T-helper 17 cell (primary cell): ENCODE results near the gene SCARF1. TPM values are rescaled to one million over a fixed set of nuclear protein-coding genes. Genes with fewer than 3 reads are reported as not detected.

Source experiments
- ATAC-seq: fragments of 150-1000 bp; cut with Tn5 transposase; 2 replicates; pipeline ENCODE4 v1.10.0; 2021; ENCODE audit warnings: mild to moderate bottlenecking, moderate library complexity
- DNase-seq, 3 donors: peaks; one replicate each; pipeline versions ENCODE4 v3.0.0 to v3.0.0-alpha.2; 2020 to 2021
- H3K9me3 ChIP-seq: one replicate; pipeline ENCODE4 v1.7.0; 2013; ENCODE audit warnings: low read length, mild to moderate bottlenecking; ENCODE audit not compliant: control insufficient read depth, poor library complexity, severe bottlenecking
- H3K27ac Mint-ChIP-seq: one replicate; pipeline ENCODE4 v1.8.0; 2022; ENCODE audit warnings: mild to moderate bottlenecking, moderate library complexity, mixed read lengths
- H3K27me3 Mint-ChIP-seq: one replicate; pipeline ENCODE4 v1.8.0; 2022; ENCODE audit warnings: mixed read lengths
- H3K36me3 Mint-ChIP-seq: one replicate; pipeline ENCODE4 v1.8.0; 2022; ENCODE audit warnings: low read depth, mixed read lengths
- H3K4me1 Mint-ChIP-seq: one replicate; pipeline ENCODE4 v1.8.0; 2022; ENCODE audit warnings: mild to moderate bottlenecking, mixed read lengths
- H3K4me3 Mint-ChIP-seq: one replicate; pipeline ENCODE4 v1.8.0; 2022; ENCODE audit warnings: mild to moderate bottlenecking, moderate library complexity, mixed read lengths
- total RNA-seq, 4 donors: library from RNA in 2 of 4; stranded (reverse) in 2 of 4; gene quantifications; one replicate each; pipeline ENCODE4 v1.2.3 and lab custom pipeline; 2022 to 2026

Gene SCARF1
- total RNA-seq, 2 donors from 2014 or later = 1.6 to 2.3 TPM

DNA sequence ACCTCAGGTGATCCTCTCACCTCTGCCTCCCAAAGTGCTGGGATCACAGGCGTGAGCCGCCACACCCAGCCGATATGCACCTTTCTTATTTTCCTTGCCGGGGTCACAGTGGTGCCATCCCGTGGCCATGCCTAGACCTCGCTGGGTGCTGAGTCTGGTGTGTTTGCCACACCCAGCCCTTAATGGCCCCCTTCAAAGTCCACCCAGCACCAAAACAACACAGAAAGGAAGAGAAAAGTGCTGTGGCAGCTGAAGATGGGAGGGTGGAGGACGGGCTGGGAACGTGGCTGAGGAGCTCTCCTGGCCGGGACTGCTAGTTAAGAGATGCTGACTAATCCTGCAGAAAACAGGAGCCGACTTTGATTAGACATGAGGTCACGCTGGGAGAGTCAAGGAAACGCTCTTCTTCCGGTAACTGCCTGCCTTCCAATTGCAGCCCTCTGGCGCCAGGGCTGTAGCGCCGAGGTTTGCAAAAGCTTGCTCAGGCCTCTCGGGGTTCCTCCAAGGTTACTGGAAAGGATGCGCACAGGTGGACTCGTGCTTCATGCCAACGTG is 27.8 kb downstream of the SCARF1 start:
- DNase-seq = no peak
- Mint-ChIP-seq H3K4me1 (peaks cover 3% of the 10 kb centered on the region), H3K36me3 (no peaks in the 10 kb centered on the region), H3K4me3 (no peak overlapping the region), H3K27ac (no peak overlapping the region), H3K27me3 (no peaks in the 10 kb centered on the region)
- no peak for ATAC-seq
- H3K9me3 ChIP-seq = no peaks in the 10 kb centered on the region

DNA sequence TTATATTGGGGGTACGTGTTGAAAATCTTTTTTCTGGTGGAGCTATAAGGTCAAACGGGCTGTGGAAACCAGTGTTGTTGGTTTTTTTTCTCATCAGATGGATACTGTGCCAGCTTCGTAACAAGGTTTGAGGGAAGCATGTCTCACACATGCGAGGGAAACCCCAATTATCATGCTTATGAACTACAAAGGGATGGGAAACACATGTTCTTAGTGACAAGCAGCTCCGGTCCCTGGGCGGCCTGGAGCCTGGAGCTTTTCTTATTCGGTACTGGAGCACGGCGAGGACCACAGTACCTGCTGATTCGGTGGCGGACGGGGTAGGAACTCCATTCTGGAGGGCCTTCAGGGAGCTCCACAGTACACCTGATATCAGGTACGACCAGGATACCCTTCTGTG is 29.4 kb downstream of the SCARF1 start:
- DNase-seq (no peak), ATAC-seq (no peak)
- H3K27me3 Mint-ChIP-seq = no peaks in the 10 kb centered on the region
- no peaks in the 10 kb centered on the region for H3K9me3 ChIP-seq
- H3K4me3 Mint-ChIP-seq = no peak overlapping the region
- no peaks in the 10 kb centered on the region for H3K36me3 Mint-ChIP-seq
- H3K27ac Mint-ChIP-seq = no peak overlapping the region
- H3K4me1 Mint-ChIP-seq = peaks cover 3% of the 10 kb centered on the region

DNA sequence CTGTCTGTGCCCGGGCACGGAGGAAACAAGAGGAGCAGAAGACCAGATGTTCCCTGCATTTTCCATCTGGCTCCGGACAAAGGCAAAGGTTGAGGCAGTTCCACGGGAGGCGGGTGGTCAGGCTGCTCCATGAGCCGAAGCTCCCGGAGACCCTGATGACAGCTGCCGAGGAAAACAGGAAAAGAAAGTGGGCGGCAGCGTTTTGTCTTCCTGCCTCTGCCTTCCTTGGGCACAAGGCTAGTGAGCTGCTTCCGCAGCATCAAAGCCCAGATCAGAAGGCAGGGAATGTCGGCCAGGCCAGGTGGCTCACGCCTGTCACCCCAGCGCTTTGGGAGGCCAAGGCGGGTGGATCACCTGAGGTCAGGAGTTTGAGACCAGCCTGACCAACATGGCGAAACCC is 33.1 kb downstream of the SCARF1 start:
- H3K4me1 Mint-ChIP-seq = peaks cover under 1% of the 10 kb centered on the region
- no peaks in the 10 kb centered on the region for H3K27me3 Mint-ChIP-seq
- no peak overlapping the region for H3K27ac Mint-ChIP-seq
- DNase-seq = no peak
- no peak overlapping the region for H3K4me3 Mint-ChIP-seq
- H3K36me3 Mint-ChIP-seq = no peaks in the 10 kb centered on the region
- H3K9me3 ChIP-seq = no peaks in the 10 kb centered on the region
- no peak for ATAC-seq

DNA sequence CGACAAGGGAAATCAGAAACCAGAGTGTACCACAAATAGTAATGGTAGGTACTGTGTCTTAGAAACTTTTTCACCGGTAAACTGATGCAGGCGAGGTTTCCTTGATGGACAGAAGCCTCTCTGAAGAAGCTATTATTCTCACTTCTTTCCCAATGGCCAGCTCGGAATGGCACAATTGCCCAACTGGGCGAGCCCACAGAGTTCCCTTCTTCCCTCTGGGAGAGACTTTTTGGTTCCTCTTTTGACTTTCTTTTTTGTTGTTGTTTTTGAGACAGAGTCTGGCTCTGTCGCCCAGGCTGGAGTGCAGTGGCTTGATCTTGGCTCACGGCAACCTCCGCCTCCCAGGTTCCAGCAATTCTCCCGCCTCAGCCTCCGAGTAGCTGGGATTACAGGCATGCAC is 33.8 kb downstream of the SCARF1 start:
- Mint-ChIP-seq H3K4me3 (no peak overlapping the region), H3K27ac (no peak overlapping the region), H3K4me1 (peaks cover 2% of the 10 kb centered on the region), H3K27me3 (no peaks in the 10 kb centered on the region), H3K36me3 (no peaks in the 10 kb centered on the region)
- DNase-seq = no peak
- H3K9me3 ChIP-seq = no peaks in the 10 kb centered on the region
- no peak for ATAC-seq

DNA sequence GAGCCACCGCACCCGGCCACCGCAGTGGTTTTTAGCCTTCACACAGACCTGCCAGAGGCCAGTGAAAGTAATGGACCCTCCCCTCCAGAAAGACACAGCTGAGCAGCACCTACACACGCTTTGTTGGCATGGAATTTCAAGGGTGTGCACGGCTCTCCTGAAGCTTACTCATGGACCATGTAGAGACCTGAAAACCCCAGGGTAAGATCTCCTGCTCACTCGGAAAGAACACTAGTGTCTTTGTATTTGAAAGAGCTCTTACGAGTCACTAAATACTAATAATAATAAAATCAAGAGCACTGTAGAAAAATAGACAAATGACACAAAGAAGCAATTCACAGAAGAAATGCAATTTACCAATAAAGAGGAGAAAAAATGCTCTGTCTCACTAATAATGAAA is 36.9 kb downstream of the SCARF1 start:
- Mint-ChIP-seq H3K27ac (no peak overlapping the region), H3K4me3 (no peak overlapping the region), H3K27me3 (no peaks in the 10 kb centered on the region), H3K4me1 (peaks cover 2% of the 10 kb centered on the region), H3K36me3 (no peaks in the 10 kb centered on the region)
- ATAC-seq (no peak), DNase-seq (no peak)
- no peaks in the 10 kb centered on the region for H3K9me3 ChIP-seq

DNA sequence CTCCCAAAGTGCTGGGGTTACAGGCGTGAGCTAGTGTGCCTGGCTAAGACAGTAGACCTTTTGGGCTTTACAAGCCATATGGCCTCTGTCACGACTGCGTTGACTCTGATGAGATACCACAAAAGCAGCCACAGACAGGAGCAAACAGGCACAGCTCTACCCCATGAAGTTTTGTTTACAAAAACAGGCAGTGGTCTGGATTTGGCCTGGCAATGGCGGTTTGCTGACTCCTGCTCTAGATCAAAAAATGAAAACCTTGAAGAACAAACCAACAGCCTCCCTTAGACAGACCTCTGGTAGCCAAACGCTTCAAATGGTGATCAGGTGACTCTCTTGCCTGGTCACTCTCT is 37.6 kb downstream of the SCARF1 start:
- ATAC-seq = no peak

DNA sequence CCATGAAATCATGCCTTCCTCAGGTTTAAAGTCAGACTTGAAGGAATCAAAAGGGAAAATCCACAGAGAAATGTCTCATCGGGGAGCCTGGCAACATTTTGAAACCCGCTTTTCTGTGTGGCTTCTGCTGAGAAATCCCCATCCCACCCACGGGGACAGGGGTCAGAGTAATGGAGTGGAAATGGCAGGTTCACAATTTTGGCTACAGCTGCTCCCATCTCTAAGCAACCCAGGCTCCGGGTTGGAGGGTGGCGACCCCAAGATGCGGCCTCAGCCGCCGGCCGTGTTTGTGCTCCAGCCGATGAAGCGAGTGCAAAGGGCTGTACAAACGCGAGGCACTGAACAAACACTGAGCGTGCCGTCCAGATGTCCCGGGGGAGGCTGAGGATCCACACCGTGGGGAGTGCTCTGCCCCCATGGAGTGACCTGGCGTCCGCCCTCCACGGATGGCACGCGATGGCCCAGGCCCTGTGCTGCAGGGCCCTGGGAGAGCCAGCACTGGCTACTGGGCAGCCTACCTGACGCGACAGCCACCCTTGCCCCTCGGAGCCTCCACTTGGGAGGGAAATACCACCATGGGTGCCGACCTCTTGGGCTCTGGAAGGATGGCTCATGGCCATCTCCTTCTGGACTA is 39.1 kb downstream of the SCARF1 start:
- H3K27ac Mint-ChIP-seq = no peak overlapping the region
- peaks cover 2% of the 10 kb centered on the region for H3K4me1 Mint-ChIP-seq
- no peak for ATAC-seq
- H3K27me3 Mint-ChIP-seq = no peaks in the 10 kb centered on the region
- DNase-seq = no peak
- H3K9me3 ChIP-seq = no peaks in the 10 kb centered on the region
- no peaks in the 10 kb centered on the region for H3K36me3 Mint-ChIP-seq
- H3K4me3 Mint-ChIP-seq = no peak overlapping the region

More for the DNA sequence above, 37.6 kb downstream of the SCARF1 start:
- H3K4me3 Mint-ChIP-seq = no peak overlapping the region
- no peaks in the 10 kb centered on the region for H3K27me3 Mint-ChIP-seq
- H3K9me3 ChIP-seq = no peaks in the 10 kb centered on the region
- H3K27ac Mint-ChIP-seq = no peak overlapping the region
- peaks cover 2% of the 10 kb centered on the region for H3K4me1 Mint-ChIP-seq
- DNase-seq = no peak
- H3K36me3 Mint-ChIP-seq = no peaks in the 10 kb centered on the region

DNA sequence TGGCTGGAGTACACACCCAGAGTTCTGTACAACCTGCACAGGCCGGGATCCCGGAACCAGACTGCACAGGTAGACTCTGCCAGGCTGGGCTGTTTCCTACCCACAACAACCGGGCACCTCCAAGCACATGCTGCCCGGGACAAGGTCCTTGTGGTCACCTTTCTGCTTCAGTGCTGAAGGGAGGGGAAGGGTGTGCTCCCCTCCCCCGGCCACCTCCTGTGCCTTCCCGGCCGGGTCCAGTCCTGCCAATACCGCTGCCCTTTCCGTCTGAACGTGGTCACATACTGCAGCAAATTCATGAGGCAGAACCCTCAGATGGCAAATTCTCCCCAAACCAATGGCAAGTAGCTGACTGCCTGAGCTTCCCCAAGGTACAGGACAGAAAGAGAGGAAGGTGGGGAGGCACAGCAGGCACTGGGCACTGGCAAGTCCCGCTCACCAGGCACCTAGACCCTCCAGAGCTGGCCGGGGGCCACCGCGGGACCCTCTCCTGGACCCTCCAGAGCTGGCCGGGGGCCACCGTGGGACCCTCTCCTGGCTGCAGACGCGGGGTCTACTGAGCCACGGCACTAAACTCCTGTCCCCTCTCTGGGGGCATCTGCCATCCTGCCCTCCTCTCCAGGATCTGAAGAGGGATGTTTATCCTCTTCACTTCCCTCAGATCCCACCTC is 39.7 kb downstream of the SCARF1 start:
- Mint-ChIP-seq H3K27ac (no peak overlapping the region), H3K4me1 (peaks cover 2% of the 10 kb centered on the region), H3K4me3 (no peak overlapping the region), H3K27me3 (no peaks in the 10 kb centered on the region), H3K36me3 (no peaks in the 10 kb centered on the region)
- no peak for DNase-seq
- ATAC-seq = no peak
- H3K9me3 ChIP-seq = no peaks in the 10 kb centered on the region

DNA sequence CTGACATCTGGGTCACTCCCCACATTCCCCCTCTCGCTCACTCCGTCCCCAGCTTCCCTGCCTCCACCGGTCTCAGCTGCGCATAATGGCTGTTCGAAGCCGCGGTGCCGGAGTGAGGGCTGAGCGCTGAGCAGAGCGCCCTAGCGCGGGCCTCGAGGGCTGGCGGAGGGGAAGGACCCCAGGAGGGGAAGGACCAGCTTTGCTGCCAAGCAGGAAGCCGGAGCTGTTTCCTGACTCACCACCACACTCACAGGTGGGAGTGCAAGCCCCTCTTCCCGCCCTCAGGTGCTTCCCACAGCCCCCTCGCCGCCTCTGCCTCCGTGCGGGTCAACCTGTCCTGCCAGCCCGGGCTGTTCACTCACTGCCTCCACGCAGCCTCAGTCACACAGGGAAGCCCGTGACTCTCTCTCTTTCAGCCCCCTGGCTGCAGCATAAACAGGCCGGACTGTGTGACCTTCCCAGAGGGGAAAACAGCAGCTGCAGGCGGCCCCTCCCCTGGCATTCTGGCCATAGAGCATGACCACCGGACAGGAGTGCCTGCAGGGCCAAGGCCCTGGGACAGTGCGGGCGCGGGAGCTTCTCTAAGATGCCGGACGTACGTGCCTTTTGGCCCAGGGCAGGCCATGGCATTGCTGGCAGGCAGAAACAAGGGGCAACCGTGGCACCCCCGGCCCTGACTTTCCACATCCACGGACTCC is 40.6 kb downstream of the SCARF1 start:
- no peaks in the 10 kb centered on the region for H3K9me3 ChIP-seq
- ATAC-seq = no peak
- Mint-ChIP-seq H3K4me1 (peaks cover 2% of the 10 kb centered on the region), H3K27me3 (no peaks in the 10 kb centered on the region), H3K27ac (no peak overlapping the region), H3K36me3 (no peaks in the 10 kb centered on the region), H3K4me3 (no peak overlapping the region)
- no peak for DNase-seq

DNA sequence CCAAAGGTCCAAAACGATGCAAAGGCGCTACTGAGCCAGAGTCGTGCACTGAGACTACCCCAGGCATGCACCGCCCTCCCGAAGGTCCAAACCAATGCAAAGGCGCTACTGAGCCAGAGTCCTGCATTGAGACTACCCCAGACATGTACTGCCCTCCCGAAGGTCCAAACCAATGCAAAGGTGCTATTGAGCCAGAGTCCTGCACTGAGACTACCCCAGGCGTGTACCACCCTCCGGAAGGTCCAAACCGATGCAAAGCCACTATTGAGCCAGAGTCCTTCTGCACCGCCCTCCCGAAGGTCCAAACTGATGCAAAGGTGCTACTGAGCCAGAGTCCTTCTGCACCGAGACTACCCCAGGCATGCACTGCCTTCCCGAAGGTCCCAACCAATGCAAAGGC is 44.0 kb downstream of the SCARF1 start:
- no peak overlapping the region for H3K27ac Mint-ChIP-seq
- H3K9me3 ChIP-seq = no peaks in the 10 kb centered on the region
- no peak overlapping the region for H3K4me3 Mint-ChIP-seq
- H3K36me3 Mint-ChIP-seq = no peaks in the 10 kb centered on the region
- ATAC-seq = no peak
- H3K4me1 Mint-ChIP-seq = no peaks in the 10 kb centered on the region
- H3K27me3 Mint-ChIP-seq = no peaks in the 10 kb centered on the region
- no peak for DNase-seq

DNA sequence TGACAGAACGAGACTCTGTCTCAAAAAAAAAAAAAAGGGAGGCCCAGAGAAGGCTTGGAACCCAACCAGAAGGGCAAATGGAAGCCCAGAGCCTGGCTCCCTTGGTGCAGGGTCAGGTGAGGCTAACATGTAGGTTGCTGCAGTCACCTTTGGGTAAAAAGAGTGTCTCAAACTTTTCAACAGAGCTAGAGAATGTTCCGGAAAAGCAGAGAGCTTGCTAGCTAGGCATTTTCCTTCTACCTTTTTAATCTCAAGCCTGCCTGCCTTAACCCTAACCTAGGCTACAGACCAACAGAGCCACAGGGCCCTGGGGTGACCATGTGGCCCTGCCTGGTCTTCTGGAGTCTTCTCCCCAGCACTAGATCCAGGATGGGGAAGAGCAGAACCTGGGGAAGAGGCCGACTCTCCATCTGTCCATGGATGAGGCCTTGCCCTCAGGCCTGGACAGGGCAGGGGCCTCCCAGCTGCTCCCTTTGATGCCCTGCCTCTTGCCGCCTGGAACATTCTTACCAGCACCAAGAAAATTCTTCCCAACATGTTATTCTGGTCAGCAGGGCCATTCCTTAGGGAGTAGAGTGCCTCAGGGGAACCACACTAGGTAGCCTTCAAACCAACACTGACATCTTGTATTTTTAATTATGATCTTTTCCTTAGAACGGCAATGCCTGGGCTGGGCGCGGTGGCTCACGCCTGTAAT is 47.0 kb downstream of the SCARF1 start:
- H3K27me3 Mint-ChIP-seq = no peaks in the 10 kb centered on the region
- no peaks in the 10 kb centered on the region for H3K4me1 Mint-ChIP-seq
- H3K27ac Mint-ChIP-seq = no peak overlapping the region
- ATAC-seq (no peak), DNase-seq (no peak)
- no peaks in the 10 kb centered on the region for H3K9me3 ChIP-seq
- H3K4me3 Mint-ChIP-seq = no peak overlapping the region
- no peaks in the 10 kb centered on the region for H3K36me3 Mint-ChIP-seq

DNA sequence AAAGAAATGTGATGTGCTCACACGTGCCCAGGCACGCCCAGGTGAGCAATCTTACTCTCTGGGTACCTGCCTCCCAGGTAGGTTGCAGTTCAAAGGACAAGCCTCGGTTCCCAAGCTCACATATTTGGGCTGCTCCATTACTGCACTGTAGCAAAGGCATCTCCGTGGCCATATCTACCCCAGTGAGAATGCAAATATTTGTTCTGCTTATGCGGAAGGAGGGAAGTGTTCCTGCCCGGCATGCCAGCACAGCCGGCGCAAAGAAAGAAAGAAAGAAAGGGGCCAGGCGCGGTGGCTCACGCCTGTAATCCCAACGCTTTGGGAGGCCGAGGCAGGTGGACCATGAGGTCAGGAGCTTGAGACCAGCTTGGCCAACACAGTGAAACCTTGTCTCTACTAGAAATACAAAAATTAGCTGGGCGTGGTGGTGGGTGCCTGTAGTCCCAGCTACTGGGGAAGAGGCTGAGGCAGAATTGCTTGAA is 47.6 kb downstream of the SCARF1 start:
- no peaks in the 10 kb centered on the region for H3K9me3 ChIP-seq
- H3K4me1 Mint-ChIP-seq = no peaks in the 10 kb centered on the region
- H3K27me3 Mint-ChIP-seq = no peaks in the 10 kb centered on the region
- H3K36me3 Mint-ChIP-seq = no peaks in the 10 kb centered on the region
- no peak for ATAC-seq
- H3K27ac Mint-ChIP-seq = no peak overlapping the region
- no peak for DNase-seq
- no peak overlapping the region for H3K4me3 Mint-ChIP-seq

DNA sequence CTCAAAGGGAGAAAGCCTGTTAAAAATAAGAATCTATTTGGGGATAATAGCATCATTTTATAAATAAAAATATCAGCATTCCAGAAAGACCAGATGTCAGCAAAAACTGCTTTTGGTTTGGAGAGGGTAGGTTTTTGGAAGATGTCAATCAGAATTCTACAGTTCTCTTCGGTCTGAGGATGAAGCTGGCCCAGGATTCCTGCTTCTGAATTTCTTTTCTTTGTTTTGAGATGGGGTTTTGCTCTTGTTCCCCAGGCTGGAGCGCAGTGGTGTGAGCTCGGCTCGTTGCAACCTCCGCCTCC is 52.0 kb downstream of the SCARF1 start:
- no peaks in the 10 kb centered on the region for H3K36me3 Mint-ChIP-seq
- no peak for DNase-seq
- no peak overlapping the region for H3K27ac Mint-ChIP-seq
- no peaks in the 10 kb centered on the region for H3K9me3 ChIP-seq
- ATAC-seq = no peak
- H3K4me1 Mint-ChIP-seq = no peaks in the 10 kb centered on the region
- no peak overlapping the region for H3K4me3 Mint-ChIP-seq
- H3K27me3 Mint-ChIP-seq = no peaks in the 10 kb centered on the region
